ENCODE data around the gene ALG3. TPM values are rescaled to one million over a fixed set of nuclear protein-coding genes. Genes with fewer than 3 reads are reported as not detected.

The ALG3 gene
- total and polyA plus RNA-seq, 9 of the 15 experiments (the other 6 are each of a cell fraction or from before 2014, with no cell fraction given) = 37.5 to 107 (median 80.1) TPM

DNA sequence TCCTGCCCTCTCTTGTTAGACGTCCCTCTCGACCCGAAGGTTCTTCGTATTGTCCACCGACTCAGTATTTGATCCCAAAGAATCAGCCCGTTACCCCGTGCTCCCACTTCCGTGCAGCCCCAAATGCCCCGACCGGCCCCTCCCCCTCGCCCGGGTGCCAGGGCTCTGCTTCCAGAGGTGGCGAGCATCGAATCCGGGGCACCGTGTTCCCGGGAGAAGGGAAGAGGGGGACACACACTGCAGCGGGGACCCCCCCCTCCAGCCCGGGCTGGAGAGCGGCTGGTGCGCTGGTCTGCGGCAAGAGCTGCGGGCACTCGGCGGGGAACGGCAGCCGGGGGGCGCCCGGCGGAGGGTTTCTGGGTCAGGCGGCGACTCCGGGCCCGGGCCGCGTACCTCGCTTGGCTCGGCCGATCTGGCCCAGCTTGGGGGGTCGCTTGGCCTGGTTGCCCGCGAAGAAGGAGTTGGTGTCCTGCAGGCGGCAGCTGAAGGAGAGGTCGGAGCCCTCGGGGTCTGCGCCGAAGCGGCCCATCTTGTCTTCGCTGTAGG lies 12.0 kb upstream of the ALG3 start (continued):
- TF ChIP-seq, protein P1, sequence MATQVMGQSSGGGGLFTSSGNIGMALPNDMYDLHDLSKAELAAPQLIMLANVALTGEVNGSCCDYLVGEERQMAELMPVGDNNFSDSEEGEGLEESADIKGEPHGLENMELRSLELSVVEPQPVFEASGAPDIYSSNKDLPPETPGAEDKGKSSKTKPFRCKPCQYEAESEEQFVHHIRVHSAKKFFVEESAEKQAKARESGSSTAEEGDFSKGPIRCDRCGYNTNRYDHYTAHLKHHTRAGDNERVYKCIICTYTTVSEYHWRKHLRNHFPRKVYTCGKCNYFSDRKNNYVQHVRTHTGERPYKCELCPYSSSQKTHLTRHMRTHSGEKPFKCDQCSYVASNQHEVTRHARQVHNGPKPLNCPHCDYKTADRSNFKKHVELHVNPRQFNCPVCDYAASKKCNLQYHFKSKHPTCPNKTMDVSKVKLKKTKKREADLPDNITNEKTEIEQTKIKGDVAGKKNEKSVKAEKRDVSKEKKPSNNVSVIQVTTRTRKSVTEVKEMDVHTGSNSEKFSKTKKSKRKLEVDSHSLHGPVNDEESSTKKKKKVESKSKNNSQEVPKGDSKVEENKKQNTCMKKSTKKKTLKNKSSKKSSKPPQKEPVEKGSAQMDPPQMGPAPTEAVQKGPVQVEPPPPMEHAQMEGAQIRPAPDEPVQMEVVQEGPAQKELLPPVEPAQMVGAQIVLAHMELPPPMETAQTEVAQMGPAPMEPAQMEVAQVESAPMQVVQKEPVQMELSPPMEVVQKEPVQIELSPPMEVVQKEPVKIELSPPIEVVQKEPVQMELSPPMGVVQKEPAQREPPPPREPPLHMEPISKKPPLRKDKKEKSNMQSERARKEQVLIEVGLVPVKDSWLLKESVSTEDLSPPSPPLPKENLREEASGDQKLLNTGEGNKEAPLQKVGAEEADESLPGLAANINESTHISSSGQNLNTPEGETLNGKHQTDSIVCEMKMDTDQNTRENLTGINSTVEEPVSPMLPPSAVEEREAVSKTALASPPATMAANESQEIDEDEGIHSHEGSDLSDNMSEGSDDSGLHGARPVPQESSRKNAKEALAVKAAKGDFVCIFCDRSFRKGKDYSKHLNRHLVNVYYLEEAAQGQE (IDR thresholded peaks at IDR 0.05; ENCODE audit: borderline replicate concordance) = 0 out of 2 replicates have a peak, but pooled peaks have one; percentile 5
- TF ChIP-seq, protein P1 (CRISPR knock-in tag; IDR thresholded peaks at IDR 0.05; ENCODE audit: low read depth) = 0 out of 2 replicates have a peak, but pooled peaks have one; percentile 38
- TF ChIP-seq, protein P2, sequence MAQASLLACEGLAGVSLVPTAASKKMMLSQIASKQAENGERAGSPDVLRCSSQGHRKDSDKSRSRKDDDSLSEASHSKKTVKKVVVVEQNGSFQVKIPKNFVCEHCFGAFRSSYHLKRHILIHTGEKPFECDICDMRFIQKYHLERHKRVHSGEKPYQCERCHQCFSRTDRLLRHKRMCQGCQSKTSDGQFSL (CRISPR knock-in tag; IDR thresholded peaks at IDR 0.05) = peak; percentile 75; the same call in 1 of the 2 replicates
- TF ChIP-seq, protein P2 (tag; IDR thresholded peaks at IDR 0.05) = no peak
- peak; percentile 38; the same call in 1 of the 2 replicates for TF ChIP-seq ZNF263 (CRISPR knock-in tag; IDR thresholded peaks at IDR 0.05; ENCODE audit: borderline replicate concordance)
- TF ChIP-seq ATF1 (CRISPR knock-in tag; IDR thresholded peaks at IDR 0.05) = no peak
- TF ChIP-seq ATF1 (tag; IDR thresholded peaks at IDR 0.05) = no peak
- peak; percentile 48 for TF ChIP-seq FIP1L1 (IDR thresholded peaks at IDR 0.05; ENCODE audit: low read depth, low read length, poor library complexity, severe bottlenecking)

Data from K562 (cell line).